SK-N-SH (cell line): ENCODE measurements around the gene CDK10. TPM values are rescaled to one million over a fixed set of nuclear protein-coding genes. Genes with fewer than 3 reads are reported as not detected.

Experiments used
- CTCF ChIA-PET: fragments of 300-600, 350-600 bp; formaldehyde crosslinking; extraction: SDS; loops from one replicate; lab custom pipeline; 2021; lab: Yijun Ruan, JAX
- POLR2A ChIA-PET: fragments of 350-600 bp; sonication (Branson Sonifier 250); formaldehyde crosslinking; extraction: SDS; loops from one replicate; lab custom pipeline; 2020; ENCODE audit warnings: antibody characterized with exemption, inconsistent platforms; lab: Yijun Ruan, JAX
- DNase-seq: peaks from one replicate; pipeline ENCODE4 v3.0.0; 2012
- H2AFZ ChIP-seq: fragments of 200-600 bp; sonication (generic); 2 replicates; pipeline ENCODE4 v1.8.1; 2016; ENCODE audit warnings: antibody characterized with exemption, mild to moderate bottlenecking, low read depth
- H3F3A ChIP-seq: fragments of 200-600 bp; sonication (generic); replicated peaks from 2 replicates; pipeline ENCODE3; 2016; ENCODE audit warnings: antibody characterized with exemption, mild to moderate bottlenecking; ENCODE audit not compliant: insufficient read depth
- H3K27ac ChIP-seq, 2 experiments: fragments of 200-500 bp in 1 of 2; fragments of 200-600 bp in 1 of 2; sonication (Bioruptor generic) in 1 of 2; sonication (generic), shearing (Covaris generic) in 1 of 2; 2 replicates each; pipeline versions ENCODE4 v1.5.1 to v1.6.1; 2014 to 2016; ENCODE audit warnings: low read depth in 2 of 2, inconsistent platforms in 1 of 2, low read length in 1 of 2, mild to moderate bottlenecking in 1 of 2, mixed read lengths in 1 of 2
- H3K27me3 ChIP-seq: fragments of 200-600 bp; sonication (generic), shearing (Covaris generic); 2 replicates; pipeline ENCODE4 v1.6.1; 2016; ENCODE audit warnings: mixed run types; ENCODE audit not compliant: insufficient read depth
- H3K36me3 ChIP-seq, 2 experiments: fragments of 200-500 bp in 1 of 2; fragments of 200-600 bp in 1 of 2; sonication (Bioruptor generic) in 1 of 2; sonication (generic) in 1 of 2; replicated peaks in 1 of 2; 2 replicates each; pipeline versions ENCODE3 to v1.5.1; 2014 to 2016; ENCODE audit warnings: low read length in 1 of 2, mild to moderate bottlenecking in 1 of 2; ENCODE audit not compliant: insufficient read depth in 2 of 2, control insufficient read depth in 1 of 2
- H3K4me1 ChIP-seq, 2 experiments: fragments of 200-500 bp in 1 of 2; fragments of 200-600 bp in 1 of 2; sonication (Bioruptor generic) in 1 of 2; sonication (generic), shearing (Covaris generic) in 1 of 2; 2 replicates each; pipeline versions ENCODE4 v1.5.1 to v1.6.1; 2014 to 2016; ENCODE audit warnings: low read depth in 1 of 2, low read length in 1 of 2, mixed run types in 1 of 2; ENCODE audit not compliant: insufficient read depth in 2 of 2, control insufficient read depth in 1 of 2
- H3K4me2 ChIP-seq: fragments of 200-600 bp; sonication (generic), shearing (Covaris generic); 2 replicates; pipeline ENCODE4 v1.6.1; 2017; ENCODE audit warnings: mixed run types
- H3K4me3 ChIP-seq, 2 experiments: fragments of 200-500 bp in 1 of 2; fragments of 200-600 bp in 1 of 2; sonication (Bioruptor generic) in 1 of 2; sonication (generic), shearing (Covaris generic) in 1 of 2; 2 replicates each; pipeline versions ENCODE4 v1.5.1 to v1.8.1; 2014 to 2016; ENCODE audit warnings: low read depth in 2 of 2, inconsistent platforms in 1 of 2, low read length in 1 of 2, mild to moderate bottlenecking in 1 of 2, mixed read lengths in 1 of 2, moderate library complexity in 1 of 2
- H3K79me2 ChIP-seq: fragments of 200-600 bp; sonication (generic); 2 replicates; pipeline ENCODE4 v1.8.1; 2017; ENCODE audit warnings: mild to moderate bottlenecking; ENCODE audit not compliant: insufficient read depth
- H3K9ac ChIP-seq: fragments of 200-600 bp; sonication (generic); 2 replicates; pipeline ENCODE4 v1.6.1; 2017; ENCODE audit warnings: mixed run types
- H3K9me2 ChIP-seq: fragments of 200-600 bp; sonication (generic); 2 replicates; pipeline ENCODE4 v1.6.1; 2017; ENCODE audit warnings: mixed run types
- H3K9me3 ChIP-seq: fragments of 200-600 bp; sonication (generic); 2 replicates; pipeline ENCODE4 v1.6.1; 2017; ENCODE audit warnings: mixed run types, mild to moderate bottlenecking, moderate library complexity
- H4K20me1 ChIP-seq: fragments of 200-600 bp; sonication (generic); 2 replicates; pipeline ENCODE4 v1.6.1; 2017; ENCODE audit warnings: mild to moderate bottlenecking, mixed run types; ENCODE audit not compliant: insufficient read depth
- FOXJ3 ChIP-seq: sonication (generic); formaldehyde crosslinking; IDR thresholded peaks from 2 replicates; pipeline ENCODE4 v1.5.1; 2020; ENCODE audit warnings: mild to moderate bottlenecking, missing genetic modification reagents
- FOXM1 ChIP-seq: IDR thresholded peaks from 2 replicates; pipeline ENCODE4 v1.4.0; 2012; ENCODE audit warnings: low read depth, mild to moderate bottlenecking
- GABPA ChIP-seq: IDR thresholded peaks from 2 replicates; pipeline ENCODE4 v1.4.0; 2012; ENCODE audit warnings: low read depth, mild to moderate bottlenecking
- IRF3 ChIP-seq: fragments of 150-350 bp; IDR thresholded peaks from 2 replicates; pipeline ENCODE4 v1.6.1; 2016; ENCODE audit warnings: mild to moderate bottlenecking, low read depth, low read length
- JUND ChIP-seq: IDR thresholded peaks from 2 replicates; pipeline ENCODE4 v1.4.0; 2012
- MEF2A ChIP-seq: IDR thresholded peaks from 2 replicates; pipeline ENCODE4 v1.4.0; 2012; ENCODE audit warnings: low read depth, borderline replicate concordance
- MXI1 ChIP-seq: IDR thresholded peaks from 2 replicates; pipeline ENCODE4 v1.6.1; 2012; ENCODE audit warnings: mild to moderate bottlenecking, low read depth, low read length, improper control_type of control experiment
- NFIC ChIP-seq: IDR thresholded peaks from 2 replicates; pipeline ENCODE4 v1.4.0; 2012; ENCODE audit warnings: borderline replicate concordance
- PBX3 ChIP-seq: IDR thresholded peaks from 2 replicates; pipeline ENCODE4; 2012
- RXRA ChIP-seq: IDR thresholded peaks from 2 replicates; pipeline ENCODE4 v1.4.0; 2012; ENCODE audit warnings: low read depth, mild to moderate bottlenecking, borderline replicate concordance
- SIN3A ChIP-seq: IDR thresholded peaks from 2 replicates; pipeline ENCODE4 v1.6.1; 2012; ENCODE audit warnings: low read depth, mild to moderate bottlenecking, low read length, moderate library complexity, borderline replicate concordance
- TAF1 ChIP-seq: IDR thresholded peaks from 2 replicates; pipeline ENCODE4 v1.6.1; 2012; ENCODE audit warnings: low read depth, mild to moderate bottlenecking, low read length, moderate library complexity, borderline replicate concordance
- TCF12 ChIP-seq: IDR thresholded peaks from 2 replicates; pipeline ENCODE4 v1.4.0; 2012
- USF1 ChIP-seq: IDR thresholded peaks from 2 replicates; pipeline ENCODE4 v1.4.0; 2012; ENCODE audit warnings: low read depth, borderline replicate concordance
- USF2 ChIP-seq: fragments of 150-350 bp; IDR thresholded peaks from 2 replicates; pipeline ENCODE4 v1.6.1; 2017; ENCODE audit warnings: antibody characterized with exemption, low read length, low read depth, borderline replicate concordance
- WGBS: methylation state at CpG from one replicate; pipeline ENCODE4 v1.1.6; 2017; ENCODE audit warnings: low lambda C conversion rate; 5-methylcytosine and 5-hydroxymethylcytosine counted together
- polyA plus RNA-seq, 3 experiments: library from polyadenylated mRNA; depleted of rRNA; stranded (reverse); fragments of >200 nt; gene quantifications; 2 replicates each; pipeline ENCODE4 v1.2.3, GENCODE V29; 2012
- TF ChIP-seq, protein P1 (sequence below): fragments of 200-600 bp; sonication (generic); IDR thresholded peaks from 2 replicates; pipeline ENCODE4 v1.6.1; 2017; ENCODE audit warnings: antibody characterized with exemption, mild to moderate bottlenecking, moderate library complexity

Gene CDK10
- polyA plus RNA-seq, 1 of the 3 experiments (the other 2 are of a cell fraction): 84.7 TPM

DNA sequence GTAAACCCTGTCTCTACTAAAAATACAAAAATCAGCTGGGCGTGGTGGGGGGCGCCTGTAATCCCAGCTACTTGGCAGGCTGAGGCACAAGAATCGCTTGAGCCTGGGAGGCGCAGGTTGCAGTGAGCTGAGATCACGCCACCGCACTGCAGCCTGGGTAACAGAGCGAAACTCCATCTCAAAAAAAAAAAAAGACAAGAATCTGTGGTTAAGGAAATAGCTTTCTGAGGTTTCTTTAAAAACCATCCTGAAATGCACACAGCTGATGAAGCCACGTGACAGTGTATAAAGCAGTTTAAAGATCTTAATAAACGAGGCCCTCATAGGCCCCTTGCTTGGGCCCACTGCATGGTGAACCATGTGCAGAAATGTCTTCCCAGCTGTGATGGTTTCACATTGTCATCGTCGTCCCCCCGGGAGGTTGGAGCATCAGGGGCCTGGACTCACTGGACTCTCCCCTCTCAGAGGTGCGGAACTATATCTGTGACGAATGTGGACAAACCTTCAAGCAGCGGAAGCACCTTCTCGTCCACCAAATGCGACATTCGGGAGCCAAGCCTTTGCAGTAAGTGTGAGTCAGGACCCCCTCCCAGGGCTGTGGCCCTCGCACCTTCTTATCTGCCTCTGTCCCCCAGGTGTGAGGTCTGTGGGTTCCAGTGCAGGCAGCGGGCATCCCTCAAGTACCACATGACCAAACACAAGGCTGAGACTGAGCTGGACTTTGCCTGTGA lies 51.0 kb downstream of the CDK10 start:
- H3K4me3 ChIP-seq: no peak overlapping the region
- no peaks in the 10 kb centered on the region for H3K27me3 ChIP-seq
- H2AFZ ChIP-seq: no peak overlapping the region
- H3K4me2 ChIP-seq: no peak overlapping the region
- H4K20me1 ChIP-seq: no peaks in the 10 kb centered on the region; the same call in 1 of the 2 replicates
- TF ChIP-seq, protein P1, sequence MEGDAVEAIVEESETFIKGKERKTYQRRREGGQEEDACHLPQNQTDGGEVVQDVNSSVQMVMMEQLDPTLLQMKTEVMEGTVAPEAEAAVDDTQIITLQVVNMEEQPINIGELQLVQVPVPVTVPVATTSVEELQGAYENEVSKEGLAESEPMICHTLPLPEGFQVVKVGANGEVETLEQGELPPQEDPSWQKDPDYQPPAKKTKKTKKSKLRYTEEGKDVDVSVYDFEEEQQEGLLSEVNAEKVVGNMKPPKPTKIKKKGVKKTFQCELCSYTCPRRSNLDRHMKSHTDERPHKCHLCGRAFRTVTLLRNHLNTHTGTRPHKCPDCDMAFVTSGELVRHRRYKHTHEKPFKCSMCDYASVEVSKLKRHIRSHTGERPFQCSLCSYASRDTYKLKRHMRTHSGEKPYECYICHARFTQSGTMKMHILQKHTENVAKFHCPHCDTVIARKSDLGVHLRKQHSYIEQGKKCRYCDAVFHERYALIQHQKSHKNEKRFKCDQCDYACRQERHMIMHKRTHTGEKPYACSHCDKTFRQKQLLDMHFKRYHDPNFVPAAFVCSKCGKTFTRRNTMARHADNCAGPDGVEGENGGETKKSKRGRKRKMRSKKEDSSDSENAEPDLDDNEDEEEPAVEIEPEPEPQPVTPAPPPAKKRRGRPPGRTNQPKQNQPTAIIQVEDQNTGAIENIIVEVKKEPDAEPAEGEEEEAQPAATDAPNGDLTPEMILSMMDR: no peak
- TF ChIP-seq JUND (no peak), TCF12 (no peak), USF2 (no peak), SIN3A (no peak), PBX3 (no peak), RXRA (no peak), MEF2A (no peak), FOXJ3 (no peak), NFIC (no peak)
- H3K9me3 ChIP-seq: no peaks in the 10 kb centered on the region
- WGBS: 97% methylated on average over 19 of the region's 20 CpGs
- no peak overlapping the region for H3K27ac ChIP-seq
- no peak for DNase-seq
- no peaks in the 10 kb centered on the region for H3K4me1 ChIP-seq
- H3K9ac ChIP-seq: no peak overlapping the region
- H3K36me3 ChIP-seq: peaks cover 51 to 63% of the 10 kb centered on the region in 2 experiments
- ChIA-PET CTCF (interaction anchor here (0.8 to 1.7 kb wide), 3 partner anchors 16 to 123 kb away, joined by 3 to 5 read pairs (median 4); no protein-coding TSS in a partner anchor), POLR2A (interaction anchor here (0.7 kb wide), 1 partner anchor 9 kb away, joined by 3 read pairs; no protein-coding TSS in a partner anchor)
- H3K79me2 ChIP-seq: peaks cover 17% of the 10 kb centered on the region; the same call in 1 of the 2 replicates
- no peaks in the 10 kb centered on the region for H3K9me2 ChIP-seq
- H3F3A ChIP-seq: peaks cover 20% of the 10 kb centered on the region

DNA sequence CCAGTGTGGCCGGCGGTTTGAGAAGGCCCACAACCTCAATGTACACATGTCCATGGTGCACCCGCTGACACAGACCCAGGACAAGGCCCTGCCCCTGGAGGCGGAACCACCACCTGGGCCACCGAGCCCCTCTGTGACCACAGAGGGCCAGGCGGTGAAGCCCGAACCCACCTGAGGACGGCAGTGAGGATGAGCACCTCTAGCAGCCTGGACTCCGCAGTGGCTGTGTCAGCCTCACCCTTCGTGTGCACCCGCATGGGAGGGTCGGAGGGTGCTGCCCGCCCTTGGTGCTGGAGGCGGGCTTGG lies 51.5 kb downstream of the CDK10 start:
- no peak overlapping the region for H3K4me2 ChIP-seq
- DNase-seq: no peak
- H3K9ac ChIP-seq: no peak overlapping the region
- no peaks in the 10 kb centered on the region; a peak in 1 of 4 replicates for H3K4me1 ChIP-seq
- CTCF ChIA-PET: interaction anchor here (0.7 to 1.4 kb wide), 2 partner anchors 15 to 32 kb away, joined by 3 to 4 read pairs; no protein-coding TSS in a partner anchor
- no peak overlapping the region for H3K27ac ChIP-seq
- no peaks in the 10 kb centered on the region for H3K9me3 ChIP-seq
- H2AFZ ChIP-seq: no peak overlapping the region
- H3F3A ChIP-seq: peaks cover 20% of the 10 kb centered on the region
- H3K36me3 ChIP-seq: peaks cover 51 to 61% of the 10 kb centered on the region in 2 experiments
- no peaks in the 10 kb centered on the region; the same call in 1 of the 2 replicates for H4K20me1 ChIP-seq
- no peak overlapping the region for H3K4me3 ChIP-seq
- peaks cover 17% of the 10 kb centered on the region; the same call in 1 of the 2 replicates for H3K79me2 ChIP-seq
- H3K9me2 ChIP-seq: no peaks in the 10 kb centered on the region
- POLR2A ChIA-PET: no interaction called here
- TF ChIP-seq GABPA (no peak), IRF3 (no peak), RXRA (no peak), USF1 (no peak), FOXM1 (no peak), TAF1 (no peak), FOXJ3 (no peak), MXI1 (no peak)
- TF ChIP-seq, protein P1: no peak
- no peaks in the 10 kb centered on the region for H3K27me3 ChIP-seq
- no CpG with 5 or more reads among the region's 14 CpGs for WGBS
